CD4-positive, alpha-beta T cell treated with Interleukin-15 for 4 hours (primary cell): ENCODE measurements around the gene GLIS1.

Experiments used
- DNase-seq: peaks from one replicate; pipeline ENCODE4 v3.0.0-alpha.2; 2020; ENCODE audit warnings: low spot score

GLIS1 gene

DNA sequence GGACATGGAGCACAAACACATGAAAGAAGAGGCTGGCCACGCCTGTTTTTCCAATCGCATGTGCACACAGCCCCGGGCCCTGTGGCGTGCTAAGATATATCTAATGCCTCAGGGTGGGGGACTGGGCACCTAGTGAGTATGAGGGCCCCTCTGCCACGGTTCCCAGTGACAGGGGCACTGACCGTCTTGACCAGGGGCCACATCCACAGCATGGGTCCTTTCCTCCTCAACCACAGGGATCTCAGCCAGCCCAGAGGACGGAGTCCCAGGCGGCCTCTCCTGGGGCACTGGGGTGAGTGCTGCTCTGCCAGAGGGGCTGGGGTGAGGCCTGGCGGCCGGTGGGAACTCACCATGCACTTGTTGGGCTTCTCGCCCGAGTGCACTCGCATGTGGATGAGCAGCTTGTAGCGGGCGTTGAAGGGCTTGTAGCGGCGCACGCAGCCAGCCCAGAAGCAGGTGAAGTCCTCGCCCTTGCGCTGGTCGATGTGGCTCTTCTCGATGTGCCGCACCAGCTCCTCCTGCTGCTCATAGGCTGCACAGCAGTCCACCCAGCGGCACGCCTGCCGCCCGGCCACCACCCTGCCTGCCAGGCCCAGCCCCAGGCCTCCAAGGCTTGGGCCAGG lies 145.1 kb downstream of the GLIS1 start:
- DNase-seq: no peak

GRCh38 chr1:53592985-53593757 lies 145.8 kb downstream of the GLIS1 start:
- DNase-seq: no peak

GRCh38 chr1:53592521-53592982 lies 146.4 kb downstream of the GLIS1 start:
- DNase-seq: no peak

- no peak for DNase-seq
These were observed 147.0 kb downstream of the GLIS1 start for GRCh38 chr1:53591924-53592323.

- DNase-seq: no peak
These were observed 148.1 kb downstream of the GLIS1 start for GRCh38 chr1:53590531-53591515.

GRCh38 chr1:53590104-53590503 lies 148.9 kb downstream of the GLIS1 start:
- no peak for DNase-seq

DNA sequence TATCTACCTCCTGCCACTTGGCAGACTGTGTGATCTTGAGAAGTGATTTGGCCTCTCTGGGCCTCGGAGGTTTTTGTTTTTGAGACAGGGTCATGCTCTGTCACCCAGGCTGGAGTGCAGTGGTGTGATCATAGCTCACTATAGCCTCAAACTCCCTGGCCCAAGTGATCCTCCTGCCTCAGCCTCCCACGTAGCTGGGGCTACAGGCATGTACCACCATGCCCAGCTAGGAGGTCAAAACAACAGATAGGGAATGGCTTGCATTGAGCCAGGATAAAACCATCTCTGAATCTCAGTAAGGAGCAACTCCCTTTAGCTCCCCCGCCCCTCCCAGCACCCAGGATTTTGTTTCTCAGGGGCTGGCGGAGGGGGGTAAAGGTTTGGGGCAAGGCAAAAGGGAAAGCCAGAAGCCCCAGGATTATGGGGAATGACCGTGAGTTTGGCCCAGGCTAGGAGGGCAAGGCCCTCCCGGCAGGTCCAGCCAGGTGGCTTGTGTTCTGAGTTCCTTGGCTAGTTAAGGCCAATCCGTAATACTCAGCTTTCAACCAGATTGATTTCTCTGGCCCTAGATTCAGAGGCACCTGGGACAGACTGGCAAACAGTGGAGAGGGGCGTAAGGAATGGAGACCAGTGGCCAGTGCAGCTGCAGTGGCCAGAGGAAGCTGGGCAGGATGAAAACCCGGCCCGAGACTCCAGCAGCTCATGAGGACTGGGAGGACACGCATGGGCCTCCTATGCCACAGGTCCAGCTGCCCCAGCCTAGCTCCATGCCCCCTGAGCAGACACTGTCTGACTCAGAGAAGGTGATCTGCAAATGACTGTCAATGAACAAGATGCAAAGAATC lies 149.7 kb downstream of the GLIS1 start:
- no peak for DNase-seq

GRCh38 chr1:53588053-53588779 lies 150.7 kb downstream of the GLIS1 start:
- no peak for DNase-seq

DNA sequence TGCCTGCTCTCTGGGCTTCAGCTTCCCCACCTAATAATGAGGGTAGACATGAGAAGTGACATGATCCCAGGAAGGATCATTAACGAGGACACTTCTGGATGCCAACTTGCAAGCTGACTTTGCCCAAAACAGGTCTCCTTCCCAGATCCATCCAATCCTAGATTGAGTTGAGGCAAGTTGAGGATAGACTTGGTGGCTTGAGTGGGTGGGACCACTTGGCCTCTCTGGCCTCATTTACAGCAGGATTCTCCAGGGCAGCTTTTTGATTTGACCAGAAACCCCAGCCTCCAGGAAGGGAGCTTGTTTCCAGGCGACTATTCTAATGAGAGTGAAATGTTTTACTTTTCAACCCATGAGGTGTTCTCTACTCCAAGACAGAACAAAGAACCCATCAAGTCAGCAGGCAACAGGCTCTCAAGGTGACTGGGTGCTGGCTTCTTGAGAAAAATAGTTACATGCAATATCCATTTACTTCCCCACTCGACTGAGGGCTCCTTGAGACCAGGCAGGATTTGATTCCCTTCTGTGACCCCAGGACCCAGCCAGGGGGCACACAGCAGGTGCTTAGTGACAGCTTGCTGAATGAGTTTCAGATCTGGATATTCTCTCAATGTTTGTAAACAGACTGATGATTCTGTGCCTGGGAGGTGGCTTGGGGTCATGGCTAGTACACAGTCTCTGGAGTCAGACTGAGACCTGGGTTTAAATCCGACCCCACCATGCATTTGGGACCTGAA lies 151.5 kb downstream of the GLIS1 start:
- DNase-seq: no peak

DNA sequence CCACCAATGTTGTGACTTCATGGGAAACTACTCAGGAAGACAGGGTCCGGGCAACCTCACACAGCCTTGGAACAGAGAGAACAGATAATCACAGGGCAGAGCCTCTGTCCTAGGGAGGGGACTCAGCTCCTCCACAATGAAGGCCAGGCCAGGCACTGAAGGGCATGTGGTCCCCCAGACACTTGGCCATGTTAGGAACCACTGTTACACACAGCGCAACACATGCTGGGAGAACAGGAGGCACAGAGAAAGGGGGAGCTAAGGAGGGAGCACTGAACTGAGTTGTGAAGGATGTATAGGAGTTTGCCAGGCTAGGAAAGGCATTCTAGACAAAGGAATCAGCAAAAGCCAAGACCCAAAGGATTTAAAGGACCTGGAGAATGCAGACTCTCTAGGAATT lies 152.2 kb downstream of the GLIS1 start:
- DNase-seq: no peak

GRCh38 chr1:53585565-53585964 lies 153.4 kb downstream of the GLIS1 start:
- no peak for DNase-seq

DNA sequence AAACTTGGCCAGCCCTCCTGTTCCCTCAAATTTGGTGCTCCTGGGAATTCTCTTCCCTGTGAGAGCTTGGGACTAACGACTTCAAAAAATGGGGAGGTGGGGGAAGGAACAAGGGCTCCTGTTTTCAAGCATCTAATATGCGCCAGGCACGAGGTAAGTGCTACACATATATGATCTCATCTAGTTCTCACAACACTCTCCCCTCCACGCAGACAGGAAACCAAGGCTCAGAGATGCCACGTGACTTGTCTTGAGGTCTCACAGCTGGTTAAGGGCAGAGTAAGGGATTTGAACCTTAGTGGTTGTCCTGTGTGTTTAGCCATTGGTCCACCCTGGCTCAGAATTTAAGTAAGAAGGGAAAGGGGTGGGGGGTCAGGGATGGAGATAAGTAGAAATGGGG lies 153.8 kb downstream of the GLIS1 start:
- DNase-seq: peak; percentile 59

GRCh38 chr1:53584777-53585107 lies 154.2 kb downstream of the GLIS1 start:
- DNase-seq: no peak

GRCh38 chr1:53583868-53584776 lies 154.8 kb downstream of the GLIS1 start:
- DNase-seq: no peak

GRCh38 chr1:53583021-53583867 lies 155.7 kb downstream of the GLIS1 start:
- DNase-seq: no peak

- DNase-seq: peak; percentile 30
These were observed 156.5 kb downstream of the GLIS1 start for GRCh38 chr1:53582211-53583020.

DNA sequence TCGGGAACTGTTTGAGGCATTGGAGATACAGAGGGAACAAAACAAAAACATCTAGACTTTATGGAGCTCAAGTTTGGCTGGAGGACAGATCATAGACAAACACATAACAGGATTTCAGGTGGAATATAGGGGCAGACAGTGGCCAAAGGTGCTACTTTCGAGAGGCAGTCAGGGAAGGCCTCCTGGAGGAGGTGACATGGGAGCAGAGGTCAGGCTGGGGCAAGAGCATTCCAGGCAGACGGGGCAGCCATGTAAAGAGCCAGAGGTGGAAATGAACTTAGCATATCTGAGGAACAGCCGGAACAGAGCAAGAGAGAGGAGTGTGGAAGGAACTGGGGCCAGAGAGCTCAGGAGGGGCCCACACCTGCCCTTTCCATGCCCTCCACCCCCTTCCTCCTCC lies 157.5 kb downstream of the GLIS1 start:
- DNase-seq: no peak
